GM12878 (cell line): Measurements from ENCODE around the gene SLC25A20. TPM values are rescaled to one million over a fixed set of nuclear protein-coding genes. Genes with fewer than 3 reads are reported as not detected.

ENCODE experiments used
- ATAC-seq: fragments of 200-7000 bp; cut with Tn5 transposase; 3 replicates; pipeline ENCODE4 v1.9.1; 2020; ENCODE audit warnings: mild to moderate bottlenecking, moderate library complexity
- BruUV-seq: library from RNA; stranded (reverse); fragments of 400-500 nt; replicated peaks from 2 replicates; lab custom pipeline; 2021; lab: Mats Ljungman, UMichigan
- CTCF ChIA-PET: fragments of 300-600 bp; sonication (Branson Sonifier 250); formaldehyde crosslinking; extraction: SDS; loops from one replicate; lab custom pipeline; 2021; ENCODE audit warnings: inconsistent platforms; lab: Yijun Ruan, JAX
- POLR2A ChIA-PET: fragments of 350-600 bp; formaldehyde crosslinking; extraction: SDS; loops from one replicate; lab custom pipeline; 2021; ENCODE audit warnings: inconsistent platforms; lab: Charles Lee
- RAD21 ChIA-PET: fragments of 300-600 bp; sonication (Branson Sonifier 250); formaldehyde crosslinking; loops from one replicate; lab custom pipeline; 2023; ENCODE audit warnings: antibody characterized with exemption; ENCODE audit not compliant: unreplicated experiment; lab: Charles Lee
- SMC1A ChIA-PET: fragments of 300-600 bp; sonication (Branson Sonifier 250); formaldehyde crosslinking; loops from one replicate; lab custom pipeline; 2023; ENCODE audit not compliant: unreplicated experiment, uncharacterized antibody; lab: Charles Lee
- DNase-seq: peaks from one replicate; pipeline ENCODE4 v3.0.0-alpha.2; 2011; ENCODE audit warnings: low read depth, low spot score
- FAIRE-seq: peaks from 3 replicates; lab custom pipeline; 2011; peaks lifted over from hg19 to GRCh38; lab: Jason Lieb, UNC
- H2AFZ ChIP-seq: 2 replicates; pipeline ENCODE4 v1.6.0; 2011; ENCODE audit warnings: low read depth, low read length, control low read depth; ENCODE audit not compliant: control insufficient read depth
- H3K27ac ChIP-seq: 2 replicates; pipeline ENCODE4 v1.5.1; 2011; ENCODE audit warnings: control low read depth; ENCODE audit not compliant: control insufficient read depth, insufficient read depth
- H3K27me3 ChIP-seq, 2 experiments: replicated peaks in 1 of 2; 2 replicates each; pipeline versions ENCODE4 v1.6.0 to v1.6.1; 2011; ENCODE audit warnings: low read length in 1 of 2; ENCODE audit not compliant: control insufficient read depth in 2 of 2, insufficient read depth in 2 of 2
- H3K36me3 ChIP-seq, 2 experiments: 2 replicates each; pipeline ENCODE4 v1.5.1; 2011; ENCODE audit warnings: low read length in 1 of 2; ENCODE audit not compliant: control insufficient read depth in 2 of 2, insufficient read depth in 2 of 2
- H3K4me1 ChIP-seq: 2 replicates; pipeline ENCODE4 v1.6.1; 2011; ENCODE audit warnings: mild to moderate bottlenecking, low read length, moderate library complexity, mixed read lengths; ENCODE audit not compliant: control insufficient read depth, insufficient read depth
- H3K4me2 ChIP-seq: 2 replicates; pipeline ENCODE4 v1.6.0; 2011; ENCODE audit warnings: control low read depth; ENCODE audit not compliant: control insufficient read depth, insufficient read depth
- H3K4me3 ChIP-seq: fragments of 200-600 bp; sonication (generic); 2 replicates; pipeline ENCODE4 v1.5.1; 2016
- H3K79me2 ChIP-seq: 2 replicates; pipeline ENCODE4 v1.6.0; 2011; ENCODE audit warnings: low read length; ENCODE audit not compliant: control insufficient read depth, insufficient read depth
- H3K9ac ChIP-seq: 2 replicates; pipeline ENCODE4 v1.8.0; 2011; ENCODE audit warnings: low read length, control low read depth, mixed read lengths; ENCODE audit not compliant: control insufficient read depth, insufficient read depth
- H3K9me3 ChIP-seq: replicated peaks from 3 replicates; pipeline ENCODE4 v1.5.1; 2011; ENCODE audit warnings: mild to moderate bottlenecking, low read length; ENCODE audit not compliant: control insufficient read depth, insufficient read depth
- H4K20me1 ChIP-seq: 2 replicates; pipeline ENCODE4 v1.6.0; 2011; ENCODE audit not compliant: control insufficient read depth, insufficient read depth
- BRCA1 ChIP-seq: IDR thresholded peaks from 2 replicates; pipeline ENCODE4 v1.6.1; 2011; ENCODE audit warnings: low read depth, low read length, improper control_type of control experiment
- EZH2 ChIP-seq: IDR thresholded peaks from 2 replicates; pipeline ENCODE4 v1.6.1; 2012; ENCODE audit warnings: low read depth, mild to moderate bottlenecking, control low read depth, inconsistent platforms, low read length, borderline replicate concordance; ENCODE audit not compliant: control insufficient read depth
- HSF1 ChIP-seq: fragments of 150-350 bp; IDR thresholded peaks from 2 replicates; pipeline ENCODE4 v1.6.1; 2014; ENCODE audit warnings: mild to moderate bottlenecking, low read depth, low read length
- JUND ChIP-seq: IDR thresholded peaks from 2 replicates; pipeline ENCODE4 v1.6.1; 2012; ENCODE audit warnings: low read depth, mild to moderate bottlenecking, low read length, improper control_type of control experiment, moderate library complexity
- LARP7 ChIP-seq: fragments of 450-650 bp; IDR thresholded peaks from 2 replicates; pipeline ENCODE4 v1.6.1; 2017; ENCODE audit warnings: mild to moderate bottlenecking
- PAX5 ChIP-seq: IDR thresholded peaks from 2 replicates; pipeline ENCODE4 v1.6.1; 2011; ENCODE audit warnings: low read depth, low read length, borderline replicate concordance
- POLR2AphosphoS2 ChIP-seq: IDR thresholded peaks from 2 replicates; pipeline ENCODE4 v1.6.1; 2011; ENCODE audit warnings: low read depth, mild to moderate bottlenecking, low read length, improper control_type of control experiment, moderate library complexity
- RFX5 ChIP-seq: IDR thresholded peaks from 2 replicates; pipeline ENCODE4 v1.6.1; 2011; ENCODE audit warnings: low read depth, low read length, improper control_type of control experiment
- SKIL ChIP-seq: fragments of 450-650 bp; IDR thresholded peaks from 2 replicates; pipeline ENCODE4 v1.6.1; 2017; ENCODE audit warnings: mild to moderate bottlenecking, low read depth, inconsistent platforms; ENCODE audit not compliant: poor library complexity, severe bottlenecking
- USF1 ChIP-seq: IDR thresholded peaks from 2 replicates; pipeline ENCODE4 v1.6.1; 2011; ENCODE audit warnings: borderline replicate concordance, low read depth, mild to moderate bottlenecking, moderate library complexity, mixed read lengths, low read length; ENCODE audit not compliant: insufficient read depth; ENCODE audit errors: extremely low read length
- WGBS: methylation state at CpG from one replicate; pipeline ENCODE4 v1.1.6; 2016; ENCODE audit warnings: low lambda C conversion rate; ENCODE audit not compliant: insufficient replicate concordance, insufficient coverage; ENCODE audit errors: missing lambda C conversion rate; 5-methylcytosine and 5-hydroxymethylcytosine counted together
- in situ Hi-C: fragments of 300-500 bp; cut with MboI; formaldehyde crosslinking; loops from 9 replicates; pipeline ENCODE4 v1.14.3; 2018; ENCODE audit warnings: mixed read lengths
- intact Hi-C: fragments of 100-400 bp; cut with micrococcal nuclease; formaldehyde crosslinking; loops from one replicate; pipeline ENCODE4 v1.14.2; 2022; ENCODE audit not compliant: unreplicated experiment
- polyA plus RNA-seq, 11 experiments: library from polyadenylated mRNA; depleted of rRNA in 4 of 11; unstranded in 6 of 11; stranded (reverse) in 5 of 11; fragments of >200 nt; fragmentation: Nextera tagmentation in 4 of 11; fragmentation: Illumina TruSeq in 1 of 11; extraction: Ambion mirVana in 4 of 11; extraction: Trizol in 1 of 11; gene quantifications; 1 replicate in 1 of 11; 2 replicates in 10 of 11; pipeline versions ENCODE4 v1.2.1 to v1.2.3, GENCODE V29; 2011 to 2016; ENCODE audit warnings: inconsistent platforms in 2 of 11, missing spikeins in 2 of 11, low read depth in 1 of 11
- total RNA-seq, 4 experiments: library from RNA; depleted of rRNA in 3 of 4; stranded (reverse); fragments of >200 nt in 3 of 4; fragmentation: Illumina TruSeq in 1 of 4; extraction: Trizol in 1 of 4; gene quantifications; 2 replicates each; pipeline versions ENCODE4 v1.2.1 to v1.2.3, GENCODE V29; 2013 to 2021
- TF ChIP-seq, protein P1 (sequence below), 3 experiments: IDR thresholded peaks in 2 of 3; conservative IDR thresholded peaks in 1 of 3; 2 replicates each; pipeline ENCODE4 v1.5.1; 2011; ENCODE audit warnings: low read depth in 3 of 3, low read length in 3 of 3, mild to moderate bottlenecking in 3 of 3, control low read depth in 2 of 3, moderate library complexity in 2 of 3, inconsistent platforms in 1 of 3, mixed read lengths in 1 of 3; ENCODE audit not compliant: control insufficient read depth in 2 of 3, insufficient read depth in 1 of 3; ENCODE audit errors: extremely low read depth in 1 of 3
- TF ChIP-seq, protein P2 (sequence below): fragments of 450-650 bp; formaldehyde crosslinking; IDR thresholded peaks from 2 replicates; pipeline ENCODE4 v1.5.0; 2022; ENCODE audit warnings: mild to moderate bottlenecking, missing genetic modification characterization

The SLC25A20 gene
- total and polyA plus RNA-seq, 10 of the 15 experiments (the other 5 are each of a cell fraction or from before 2014, with no cell fraction given), result 12.9 to 38.6 (median 22.1) TPM

GRCh38 chr3:48848816-48849515, 49.7 kb downstream of the SLC25A20 start:
- Histone ChIP-seq H3K4me2 (no peak overlapping the region), H2AFZ (no peak overlapping the region), H3K36me3 (no peaks in the 10 kb centered on the region), H3K9ac (no peak overlapping the region), H3K27ac (no peak overlapping the region), H4K20me1 (no peaks in the 10 kb centered on the region), H3K79me2 (peaks cover 8% of the 10 kb centered on the region), H3K9me3 (no peaks in the 10 kb centered on the region), H3K4me1 (peaks cover 8% of the 10 kb centered on the region), H3K27me3 (no peaks in the 10 kb centered on the region), H3K4me3 (no peak overlapping the region)
- CTCF ChIA-PET, result no interaction called here
- FAIRE-seq, result no peak
- intact Hi-C loops, result loop anchor here (5.0 kb wide), 1 partner anchor 48 kb away; the partner anchor contains the start of gene SLC25A20
- POLR2A ChIA-PET, result no interaction called here
- DNase-seq, result no peak
- ATAC-seq, result no peak
- RAD21 ChIA-PET, result interaction anchor here (0.7 kb wide), 1 partner anchor 48 kb away, joined by 4 read pairs; no protein-coding TSS in a partner anchor
- no TSS peak for BruUV-seq
- over 99% methylated on average over 8 of the region's 8 CpGs for WGBS
- SMC1A ChIA-PET, result no interaction called here
- in situ Hi-C loops, result no loop called here
- TF ChIP-seq BRCA1 (no peak), EZH2 (no peak), PAX5 (no peak), HSF1 (no peak), POLR2AphosphoS2 (no peak), SKIL (no peak), USF1 (no peak), RFX5 (no peak), LARP7 (no peak), JUND (no peak)
- TF ChIP-seq, protein P1, sequence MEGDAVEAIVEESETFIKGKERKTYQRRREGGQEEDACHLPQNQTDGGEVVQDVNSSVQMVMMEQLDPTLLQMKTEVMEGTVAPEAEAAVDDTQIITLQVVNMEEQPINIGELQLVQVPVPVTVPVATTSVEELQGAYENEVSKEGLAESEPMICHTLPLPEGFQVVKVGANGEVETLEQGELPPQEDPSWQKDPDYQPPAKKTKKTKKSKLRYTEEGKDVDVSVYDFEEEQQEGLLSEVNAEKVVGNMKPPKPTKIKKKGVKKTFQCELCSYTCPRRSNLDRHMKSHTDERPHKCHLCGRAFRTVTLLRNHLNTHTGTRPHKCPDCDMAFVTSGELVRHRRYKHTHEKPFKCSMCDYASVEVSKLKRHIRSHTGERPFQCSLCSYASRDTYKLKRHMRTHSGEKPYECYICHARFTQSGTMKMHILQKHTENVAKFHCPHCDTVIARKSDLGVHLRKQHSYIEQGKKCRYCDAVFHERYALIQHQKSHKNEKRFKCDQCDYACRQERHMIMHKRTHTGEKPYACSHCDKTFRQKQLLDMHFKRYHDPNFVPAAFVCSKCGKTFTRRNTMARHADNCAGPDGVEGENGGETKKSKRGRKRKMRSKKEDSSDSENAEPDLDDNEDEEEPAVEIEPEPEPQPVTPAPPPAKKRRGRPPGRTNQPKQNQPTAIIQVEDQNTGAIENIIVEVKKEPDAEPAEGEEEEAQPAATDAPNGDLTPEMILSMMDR (IDR thresholded peaks at IDR 0.05 in 2 of 3, conservative IDR thresholded peaks at IDR 0.05 in 1 of 3; ENCODE audit: control insufficient read depth in 2 of 3, extremely low read depth in 1 of 3, insufficient read depth in 1 of 3, low read depth in 3 of 3, low read length in 3 of 3), result no peak
- TF ChIP-seq, protein P2, sequence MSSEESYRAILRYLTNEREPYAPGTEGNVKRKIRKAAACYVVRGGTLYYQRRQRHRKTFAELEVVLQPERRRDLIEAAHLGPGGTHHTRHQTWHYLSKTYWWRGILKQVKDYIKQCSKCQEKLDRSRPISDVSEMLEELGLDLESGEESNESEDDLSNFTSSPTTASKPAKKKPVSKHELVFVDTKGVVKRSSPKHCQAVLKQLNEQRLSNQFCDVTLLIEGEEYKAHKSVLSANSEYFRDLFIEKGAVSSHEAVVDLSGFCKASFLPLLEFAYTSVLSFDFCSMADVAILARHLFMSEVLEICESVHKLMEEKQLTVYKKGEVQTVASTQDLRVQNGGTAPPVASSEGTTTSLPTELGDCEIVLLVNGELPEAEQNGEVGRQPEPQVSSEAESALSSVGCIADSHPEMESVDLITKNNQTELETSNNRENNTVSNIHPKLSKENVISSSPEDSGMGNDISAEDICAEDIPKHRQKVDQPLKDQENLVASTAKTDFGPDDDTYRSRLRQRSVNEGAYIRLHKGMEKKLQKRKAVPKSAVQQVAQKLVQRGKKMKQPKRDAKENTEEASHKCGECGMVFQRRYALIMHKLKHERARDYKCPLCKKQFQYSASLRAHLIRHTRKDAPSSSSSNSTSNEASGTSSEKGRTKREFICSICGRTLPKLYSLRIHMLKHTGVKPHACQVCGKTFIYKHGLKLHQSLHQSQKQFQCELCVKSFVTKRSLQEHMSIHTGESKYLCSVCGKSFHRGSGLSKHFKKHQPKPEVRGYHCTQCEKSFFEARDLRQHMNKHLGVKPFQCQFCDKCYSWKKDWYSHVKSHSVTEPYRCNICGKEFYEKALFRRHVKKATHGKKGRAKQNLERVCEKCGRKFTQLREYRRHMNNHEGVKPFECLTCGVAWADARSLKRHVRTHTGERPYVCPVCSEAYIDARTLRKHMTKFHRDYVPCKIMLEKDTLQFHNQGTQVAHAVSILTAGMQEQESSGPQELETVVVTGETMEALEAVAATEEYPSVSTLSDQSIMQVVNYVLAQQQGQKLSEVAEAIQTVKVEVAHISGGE, result no peak
